BLaER1 (cell line): Measurements from ENCODE around the gene SPOCD1.

Experiments
- H3K27ac ChIP-seq: shearing (Covaris generic); formaldehyde crosslinking; 2 replicates; pipeline ENCODE4 v1.8.1; 2022
- H3K27me3 ChIP-seq: shearing (Covaris generic); formaldehyde crosslinking; 2 replicates; pipeline ENCODE4 v1.8.1; 2022
- H3K36me3 ChIP-seq: shearing (Covaris generic); formaldehyde crosslinking; 2 replicates; pipeline ENCODE4 v1.8.1; 2022
- H3K4me1 ChIP-seq: shearing (Covaris generic); formaldehyde crosslinking; 2 replicates; pipeline ENCODE4 v1.8.1; 2022
- H3K4me2 ChIP-seq: shearing (Covaris generic); formaldehyde crosslinking; 2 replicates; pipeline ENCODE4 v1.8.1; 2022
- H3K4me3 ChIP-seq: shearing (Covaris generic); formaldehyde crosslinking; 2 replicates; pipeline ENCODE4 v1.8.1; 2022
- H3K9ac ChIP-seq: shearing (Covaris generic); formaldehyde crosslinking; 2 replicates; pipeline ENCODE4 v1.8.1; 2022
- H3K9me3 ChIP-seq: shearing (Covaris generic); formaldehyde crosslinking; 2 replicates; pipeline ENCODE4 v1.8.1; 2022
- H4K20me1 ChIP-seq: shearing (Covaris generic); formaldehyde crosslinking; 2 replicates; pipeline ENCODE4 v1.8.1; 2022
- Cebpa-rat ChIP-seq: shearing (Covaris generic); IDR thresholded peaks from 2 replicates; pipeline ENCODE4 v1.8.1; 2022

SPOCD1 gene

DNA sequence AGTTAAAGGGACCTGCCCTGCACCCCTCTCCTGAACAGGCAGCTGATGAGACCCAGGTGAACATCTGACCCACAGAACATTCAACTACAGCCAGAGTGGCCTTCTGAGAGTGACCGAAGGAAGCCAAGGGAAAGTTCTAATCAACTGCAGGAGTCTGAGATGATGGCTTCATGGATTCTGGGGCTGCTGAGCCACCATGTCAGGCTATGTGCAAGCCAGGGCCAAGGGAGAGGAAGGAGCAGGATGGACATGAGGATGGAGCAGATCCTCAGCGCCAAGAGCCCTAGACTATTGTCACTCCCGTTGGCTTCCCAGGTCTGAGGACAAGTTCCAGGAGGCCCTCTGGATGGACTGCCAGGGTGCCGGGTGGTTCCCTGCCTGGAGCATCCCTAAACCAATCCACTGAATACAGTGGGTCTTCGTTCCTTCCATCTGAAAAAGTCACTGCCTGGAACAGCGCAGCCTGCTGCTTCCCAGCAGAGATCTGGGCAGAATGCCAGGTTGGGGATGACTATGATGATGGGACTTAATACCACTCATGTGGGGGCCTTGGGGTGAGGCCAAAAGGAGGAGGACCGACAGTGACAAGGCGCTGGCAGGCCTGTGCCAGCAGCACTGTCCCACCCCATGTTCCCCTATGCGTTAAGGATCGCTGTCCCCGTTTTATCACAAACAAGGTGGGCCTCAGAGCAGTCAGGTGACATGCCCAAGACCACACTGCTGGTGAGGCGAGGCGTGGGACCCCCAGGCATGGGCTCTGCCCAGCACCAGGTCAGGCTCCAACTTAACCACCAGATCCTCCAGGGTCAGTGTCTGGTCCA lies 19.8 kb downstream of the SPOCD1 start:
- TF ChIP-seq Cebpa-rat, result no peak
- H3K9ac ChIP-seq, result no peak overlapping the region
- H3K4me2 ChIP-seq, result peak overlapping the region; percentile 12; the same call in 1 of the 2 replicates
- no peaks in the 10 kb centered on the region for H3K36me3 ChIP-seq
- H3K27me3 ChIP-seq, result no peaks in the 10 kb centered on the region
- H3K27ac ChIP-seq, result no peak overlapping the region
- H3K4me1 ChIP-seq, result peaks cover 53% of the 10 kb centered on the region
- H3K9me3 ChIP-seq, result no peaks in the 10 kb centered on the region
- no peak overlapping the region for H3K4me3 ChIP-seq
- H4K20me1 ChIP-seq, result no peaks in the 10 kb centered on the region

DNA sequence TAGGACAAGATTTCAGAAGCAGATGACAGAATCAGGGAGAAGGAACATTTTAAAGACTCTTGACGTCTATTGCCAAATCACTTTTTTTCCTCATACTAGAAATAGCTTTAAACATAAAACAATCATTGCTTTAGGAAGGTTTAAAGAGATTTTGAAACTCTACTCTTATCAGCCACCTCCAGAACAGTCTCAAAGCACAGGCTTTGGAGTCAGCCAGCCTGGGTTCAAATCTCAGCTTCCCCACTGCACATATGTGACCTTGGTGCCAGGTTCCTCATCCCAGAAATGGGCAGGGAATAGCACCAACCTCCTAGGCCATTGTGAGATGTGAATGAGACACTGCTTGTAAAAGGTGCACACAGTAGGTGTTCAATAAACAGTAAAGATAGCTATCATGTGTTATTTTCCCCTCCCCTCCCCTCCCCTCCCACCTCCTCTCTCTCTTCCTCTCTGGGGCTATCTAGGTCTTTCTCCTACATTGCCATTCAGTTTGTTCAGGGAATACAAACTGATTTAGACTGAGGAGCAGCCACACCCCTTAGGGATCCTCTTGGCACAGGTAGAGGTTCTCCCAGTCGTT lies 20.6 kb downstream of the SPOCD1 start:
- no peak overlapping the region for H3K9ac ChIP-seq
- no peak overlapping the region for H3K4me2 ChIP-seq
- no peaks in the 10 kb centered on the region for H3K27me3 ChIP-seq

DNA sequence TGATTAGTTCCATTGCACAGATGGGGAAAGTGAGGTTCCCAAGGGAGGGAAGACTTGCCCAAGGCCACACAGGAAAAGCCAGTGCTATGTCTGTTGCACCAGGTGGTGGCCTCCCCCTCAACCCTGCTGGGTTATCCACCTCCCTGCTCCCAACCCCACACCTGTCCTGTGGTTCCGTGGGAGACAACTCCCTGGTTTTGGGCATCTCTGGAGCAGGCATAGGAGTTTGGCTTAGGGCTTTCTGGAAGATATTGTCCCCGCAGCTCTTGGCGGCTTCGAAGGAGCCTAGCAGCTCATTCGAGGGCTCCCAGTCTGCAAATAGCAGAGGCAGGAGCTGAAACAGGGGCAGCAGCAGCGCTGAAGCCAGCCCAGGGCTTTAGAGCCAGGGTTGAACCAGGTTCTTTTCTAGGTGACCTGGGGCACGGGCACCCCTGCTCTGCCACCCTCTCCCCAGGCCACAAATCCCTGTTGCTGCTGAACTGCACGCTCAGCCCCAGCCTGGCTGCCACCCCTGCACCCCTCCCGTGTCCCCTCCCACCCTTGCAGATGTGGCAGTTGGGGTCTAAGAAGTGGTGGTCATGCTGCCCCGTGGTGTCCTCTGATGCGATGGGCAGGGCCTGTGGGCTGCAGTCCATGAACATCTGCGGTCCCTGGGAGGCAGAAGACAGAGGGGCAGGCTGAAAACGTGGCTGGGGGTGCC lies 22.1 kb downstream of the SPOCD1 start:
- Histone ChIP-seq H3K4me1 (peaks cover 40% of the 10 kb centered on the region), H3K27me3 (no peaks in the 10 kb centered on the region), H3K36me3 (no peaks in the 10 kb centered on the region), H4K20me1 (no peaks in the 10 kb centered on the region), H3K9ac (0 out of 2 replicates have a peak overlapping the region, but pooled peaks have one; percentile 10), H3K4me3 (no peak overlapping the region), H3K4me2 (peak overlapping the region; percentile 37), H3K27ac (no peak overlapping the region), H3K9me3 (no peaks in the 10 kb centered on the region)
- TF ChIP-seq Cebpa-rat, result no peak

More for the DNA sequence above, 20.6 kb downstream of the SPOCD1 start:
- H3K4me3 ChIP-seq, result no peak overlapping the region
- no peak for TF ChIP-seq Cebpa-rat
- no peaks in the 10 kb centered on the region for H3K9me3 ChIP-seq
- peaks cover 45% of the 10 kb centered on the region for H3K4me1 ChIP-seq
- H4K20me1 ChIP-seq, result no peaks in the 10 kb centered on the region
- H3K27ac ChIP-seq, result no peak overlapping the region
- no peaks in the 10 kb centered on the region for H3K36me3 ChIP-seq

DNA sequence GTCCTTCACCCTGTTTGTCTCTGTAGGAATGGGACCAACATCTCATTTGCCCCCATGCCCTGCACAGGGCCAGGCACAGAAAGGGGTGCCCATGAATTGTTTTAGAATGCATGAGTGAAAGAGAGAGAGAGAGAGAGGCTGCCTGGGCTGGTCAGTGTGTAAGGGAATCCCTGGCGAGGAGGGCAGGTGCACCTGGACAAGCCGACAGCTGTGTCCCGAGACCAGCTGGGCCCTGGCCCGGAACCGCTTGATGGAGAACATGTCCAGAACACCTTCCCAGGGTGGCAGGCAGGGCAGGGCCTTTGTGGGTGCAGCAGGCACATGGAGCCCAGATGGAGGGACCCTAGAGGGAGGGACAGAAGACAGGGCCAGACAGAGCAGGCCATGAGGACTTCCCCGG lies 22.7 kb downstream of the SPOCD1 start:
- H3K4me1 ChIP-seq, result peaks cover 36% of the 10 kb centered on the region
- no peaks in the 10 kb centered on the region for H4K20me1 ChIP-seq
- 0 out of 2 replicates have a peak overlapping the region, but pooled peaks have one; percentile 10 for H3K9ac ChIP-seq
- no peaks in the 10 kb centered on the region for H3K9me3 ChIP-seq
- no peaks in the 10 kb centered on the region for H3K36me3 ChIP-seq
- no peaks in the 10 kb centered on the region for H3K27me3 ChIP-seq
- no peak for TF ChIP-seq Cebpa-rat
- H3K4me3 ChIP-seq, result no peak overlapping the region
- H3K27ac ChIP-seq, result no peak overlapping the region
- peak overlapping the region; percentile 37 for H3K4me2 ChIP-seq

DNA sequence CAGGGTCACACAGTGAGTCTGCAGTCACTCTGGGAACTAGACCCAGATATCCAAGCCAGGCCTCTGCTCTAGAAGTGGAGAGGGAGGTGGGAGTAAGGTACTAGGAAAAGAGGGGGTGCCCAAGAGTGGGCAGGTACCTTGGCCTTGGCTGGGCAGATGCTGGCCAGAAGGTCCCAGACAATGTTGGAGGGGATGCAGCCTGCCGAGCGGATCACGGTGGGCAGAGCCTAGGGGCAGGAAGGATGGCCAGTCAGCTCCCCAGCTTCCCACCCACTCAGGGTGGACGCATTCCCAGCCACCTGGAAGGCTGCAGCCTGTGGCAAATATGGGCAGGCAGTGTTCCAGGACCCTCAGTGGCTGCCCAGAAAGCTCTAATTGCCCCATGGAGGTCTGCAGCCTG lies 23.3 kb downstream of the SPOCD1 start:
- Histone ChIP-seq H3K27me3 (no peaks in the 10 kb centered on the region), H3K4me2 (no peak overlapping the region), H4K20me1 (no peaks in the 10 kb centered on the region), H3K9ac (no peak overlapping the region), H3K4me3 (no peak overlapping the region), H3K27ac (no peak overlapping the region), H3K9me3 (no peaks in the 10 kb centered on the region), H3K36me3 (no peaks in the 10 kb centered on the region), H3K4me1 (peaks cover 37% of the 10 kb centered on the region)
- no peak for TF ChIP-seq Cebpa-rat

DNA sequence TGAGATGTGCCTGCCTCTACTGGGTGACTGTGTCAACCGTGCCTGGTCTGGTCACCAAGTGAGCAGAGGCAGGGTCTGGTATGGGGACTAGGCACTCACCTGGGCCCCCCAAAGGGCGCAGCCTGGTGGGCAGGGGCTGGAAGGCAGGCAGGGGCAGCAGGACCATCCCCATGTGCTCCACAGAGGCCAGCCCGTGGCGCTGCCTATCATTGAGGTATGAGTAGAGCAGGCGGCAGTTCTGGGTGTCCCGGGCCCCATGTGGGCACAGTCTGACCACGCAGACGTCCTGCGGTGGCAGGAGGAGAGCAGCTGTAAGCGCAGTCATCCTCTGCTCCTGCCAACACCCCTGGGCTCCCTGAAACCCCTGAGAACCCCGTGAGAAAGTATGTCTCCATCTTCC lies 23.7 kb downstream of the SPOCD1 start:
- Histone ChIP-seq H4K20me1 (no peaks in the 10 kb centered on the region), H3K4me1 (peaks cover 41% of the 10 kb centered on the region), H3K4me3 (no peak overlapping the region), H3K36me3 (no peaks in the 10 kb centered on the region), H3K27me3 (no peaks in the 10 kb centered on the region), H3K27ac (no peak overlapping the region), H3K9me3 (no peaks in the 10 kb centered on the region), H3K9ac (no peak overlapping the region), H3K4me2 (no peak overlapping the region)
- TF ChIP-seq Cebpa-rat, result no peak

DNA sequence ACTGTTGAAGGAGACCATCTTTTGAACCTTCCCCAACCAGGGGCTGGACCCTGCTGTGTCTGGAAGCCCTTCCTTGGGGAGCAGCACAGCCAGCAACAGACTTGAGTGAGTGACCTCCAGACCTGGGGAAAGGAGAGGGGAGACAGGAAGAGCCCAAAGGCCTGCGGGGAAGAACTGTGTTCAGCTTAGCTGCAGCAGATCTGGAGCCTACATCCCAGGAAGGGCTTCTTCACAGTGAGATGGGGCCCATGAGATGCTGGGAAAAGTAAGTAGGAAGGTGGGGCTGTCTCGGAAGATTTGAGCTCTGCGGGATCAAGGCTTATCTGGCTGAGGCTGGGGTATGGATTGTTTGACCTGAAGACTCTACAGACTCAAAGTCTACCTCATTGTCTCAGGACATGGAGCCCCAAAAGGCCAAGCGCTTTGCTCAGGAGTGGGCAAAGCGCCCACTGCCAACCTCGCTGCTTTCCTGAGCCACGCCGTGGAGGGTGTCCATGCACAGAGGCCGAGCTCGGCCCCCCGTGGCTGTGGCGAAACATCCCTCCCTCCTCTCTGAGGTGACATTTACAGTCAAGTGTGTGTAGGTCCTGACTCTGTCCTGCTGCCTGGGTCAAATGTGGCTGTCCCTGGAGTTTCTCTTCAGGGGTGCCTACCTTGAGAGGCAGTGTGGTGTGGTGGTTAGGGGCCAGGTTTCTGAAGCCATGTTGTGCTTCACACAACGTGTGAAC lies 24.5 kb downstream of the SPOCD1 start:
- Histone ChIP-seq H3K9me3 (no peaks in the 10 kb centered on the region), H3K4me2 (no peak overlapping the region), H3K4me1 (peaks cover 43% of the 10 kb centered on the region), H3K27me3 (no peaks in the 10 kb centered on the region), H3K36me3 (no peaks in the 10 kb centered on the region), H4K20me1 (no peaks in the 10 kb centered on the region), H3K27ac (no peak overlapping the region), H3K9ac (no peak overlapping the region), H3K4me3 (no peak overlapping the region)
- TF ChIP-seq Cebpa-rat, result no peak

DNA sequence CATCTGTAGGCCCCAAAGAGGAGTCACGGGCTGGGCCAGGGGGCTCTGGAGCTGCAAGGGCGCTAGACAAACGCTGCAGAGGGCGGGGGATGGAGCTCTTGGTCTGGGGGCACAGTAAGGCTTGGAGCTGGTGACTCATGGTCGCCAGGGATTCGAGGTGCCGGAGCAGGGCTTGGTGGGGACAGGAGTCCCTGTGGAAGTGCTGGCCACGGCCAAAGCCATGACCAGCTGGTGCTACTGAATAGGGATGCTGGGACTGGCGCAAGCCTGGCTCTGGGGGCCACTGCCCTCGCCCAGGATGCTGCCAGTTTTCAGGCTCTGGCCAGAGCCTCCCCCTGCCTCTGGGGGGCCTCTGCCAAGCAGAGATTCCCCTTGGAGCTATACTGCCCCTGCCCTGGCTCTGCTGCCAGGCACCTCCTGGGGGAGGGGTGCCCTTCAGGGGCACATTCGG lies 25.2 kb downstream of the SPOCD1 start:
- no peak overlapping the region for H3K27ac ChIP-seq
- H3K4me2 ChIP-seq, result no peak overlapping the region
- no peaks in the 10 kb centered on the region for H3K9me3 ChIP-seq
- TF ChIP-seq Cebpa-rat, result no peak
- H3K4me3 ChIP-seq, result no peak overlapping the region
- no peaks in the 10 kb centered on the region for H3K27me3 ChIP-seq
- no peaks in the 10 kb centered on the region for H3K36me3 ChIP-seq
- peaks cover 47% of the 10 kb centered on the region for H3K4me1 ChIP-seq
- no peak overlapping the region for H3K9ac ChIP-seq
- no peaks in the 10 kb centered on the region for H4K20me1 ChIP-seq

DNA sequence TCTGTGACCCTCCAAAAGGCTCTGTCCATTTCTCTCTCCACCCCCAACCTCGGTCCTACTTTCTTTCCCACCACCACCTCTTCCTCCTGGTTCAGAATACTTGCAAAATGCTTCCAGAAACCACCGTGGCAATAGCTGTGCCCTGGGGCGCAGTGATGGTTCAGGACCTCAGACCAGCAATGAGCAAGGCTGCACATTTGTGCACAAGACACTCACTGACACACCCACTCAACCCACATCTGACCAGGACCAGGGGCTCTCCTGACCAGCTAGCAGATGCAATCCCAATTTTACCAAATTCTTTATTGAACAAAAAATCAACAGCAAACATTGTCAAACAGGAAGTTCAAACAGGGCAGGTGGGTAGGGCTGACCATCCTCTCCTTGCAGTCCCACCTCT lies 25.7 kb downstream of the SPOCD1 start:
- Histone ChIP-seq H3K9ac (no peak overlapping the region), H3K9me3 (no peaks in the 10 kb centered on the region), H3K27ac (no peak overlapping the region), H3K27me3 (no peaks in the 10 kb centered on the region), H3K36me3 (no peaks in the 10 kb centered on the region), H3K4me3 (no peak overlapping the region), H4K20me1 (no peaks in the 10 kb centered on the region), H3K4me2 (no peak overlapping the region), H3K4me1 (peaks cover 52% of the 10 kb centered on the region)
- TF ChIP-seq Cebpa-rat, result no peak
